GM19455 (cell line): Measurements from ENCODE around the gene PBX3.

ENCODE experiments used
- ATAC-seq: cut with Tn5 transposase; IDR thresholded peaks from one replicate; pipeline ENCODE4 v1.9.1; 2021; ENCODE audit not compliant: unreplicated experiment

Gene PBX3

DNA sequence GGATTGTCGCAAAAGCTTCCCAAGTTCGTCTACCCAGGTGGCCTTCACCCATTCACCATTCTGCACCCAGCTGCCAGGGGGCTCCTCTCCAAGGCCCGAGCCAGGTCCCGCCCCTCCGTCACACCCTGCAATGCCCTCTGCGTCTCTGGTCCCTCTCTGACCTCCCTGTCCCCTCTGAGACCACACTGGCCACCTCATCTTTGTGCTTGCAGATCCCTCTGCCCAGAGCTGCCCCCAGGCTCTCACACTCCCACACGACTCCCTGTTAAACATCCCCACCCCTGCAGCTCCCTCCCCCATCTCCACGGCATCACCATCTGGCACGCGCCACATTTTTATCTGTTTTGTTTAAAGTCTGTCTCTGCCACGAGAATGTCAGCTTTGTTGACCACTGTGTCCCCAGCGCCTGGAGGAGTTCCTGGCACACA lies 243.6 kb downstream of the PBX3 start:
- ATAC-seq, result no peak

DNA sequence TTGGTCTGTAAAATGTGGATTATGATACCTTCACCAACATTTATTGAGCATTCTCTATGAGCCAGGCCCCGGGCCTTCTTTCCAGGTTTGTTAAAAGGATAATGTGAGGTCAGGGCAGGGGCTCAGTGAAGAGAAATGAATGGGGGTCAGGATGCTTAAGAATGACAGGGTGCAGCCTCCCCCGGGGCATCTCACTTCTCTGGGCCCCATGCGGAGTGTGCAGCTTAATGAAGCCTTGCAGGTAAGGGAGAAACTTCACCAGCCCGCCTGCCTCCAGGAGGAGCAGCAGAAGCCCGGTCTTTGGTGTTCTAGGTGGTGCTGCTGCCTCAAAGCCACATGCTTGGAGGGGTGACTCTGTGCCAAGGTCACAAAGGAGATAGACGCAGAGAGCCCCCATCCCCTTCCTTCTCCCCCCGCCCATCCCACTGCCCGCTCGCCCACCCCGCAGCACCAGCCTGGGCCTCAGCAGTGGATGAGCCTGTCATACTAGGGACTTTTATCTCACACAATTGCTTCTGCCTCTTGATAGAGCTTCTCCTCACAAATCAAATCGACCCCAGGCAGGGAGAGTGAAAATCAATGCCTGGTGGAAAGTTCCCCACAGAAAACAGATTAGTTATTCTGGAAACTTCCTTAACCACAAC lies 244.8 kb downstream of the PBX3 start:
- no peak for ATAC-seq

DNA sequence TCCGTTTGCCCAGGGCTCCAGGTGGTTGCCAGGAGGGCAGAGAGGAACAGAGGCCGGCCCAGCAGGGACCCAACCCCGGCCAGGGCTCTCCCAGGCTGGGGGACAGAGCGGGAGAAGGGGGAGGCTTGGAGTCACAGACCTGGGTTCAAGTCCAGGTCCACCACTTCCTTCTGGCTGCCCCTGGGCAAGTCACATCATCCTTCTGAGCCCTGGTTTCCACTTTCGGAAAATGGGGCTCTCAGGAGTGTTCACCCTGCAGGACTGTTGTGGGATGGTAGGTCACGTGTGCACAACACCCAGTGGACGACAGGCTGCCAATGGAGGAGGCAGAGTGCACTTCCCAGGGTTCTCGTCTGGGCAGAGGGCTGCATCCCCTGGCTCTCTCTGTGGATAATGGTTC lies 245.4 kb downstream of the PBX3 start:
- ATAC-seq, result no peak

DNA sequence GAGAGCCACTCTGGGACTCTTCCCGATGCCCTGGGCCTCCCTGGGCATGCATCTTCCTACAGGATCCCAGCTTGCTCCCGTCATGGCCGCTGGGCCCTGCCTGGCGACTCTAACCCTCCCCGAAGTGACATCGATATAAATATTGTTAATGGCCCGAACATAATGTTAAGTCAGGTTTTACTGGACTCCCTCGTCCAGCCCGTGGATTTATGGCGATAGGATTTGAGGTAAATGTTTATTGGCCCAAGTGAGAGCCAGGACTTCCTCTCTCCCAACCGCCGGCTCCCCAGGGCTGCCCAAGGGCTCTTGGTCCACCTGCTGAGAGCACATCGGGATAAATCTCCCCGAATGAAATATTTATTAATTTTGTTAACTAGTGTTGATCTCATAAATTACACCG lies 246.3 kb downstream of the PBX3 start:
- ATAC-seq, result no peak

DNA sequence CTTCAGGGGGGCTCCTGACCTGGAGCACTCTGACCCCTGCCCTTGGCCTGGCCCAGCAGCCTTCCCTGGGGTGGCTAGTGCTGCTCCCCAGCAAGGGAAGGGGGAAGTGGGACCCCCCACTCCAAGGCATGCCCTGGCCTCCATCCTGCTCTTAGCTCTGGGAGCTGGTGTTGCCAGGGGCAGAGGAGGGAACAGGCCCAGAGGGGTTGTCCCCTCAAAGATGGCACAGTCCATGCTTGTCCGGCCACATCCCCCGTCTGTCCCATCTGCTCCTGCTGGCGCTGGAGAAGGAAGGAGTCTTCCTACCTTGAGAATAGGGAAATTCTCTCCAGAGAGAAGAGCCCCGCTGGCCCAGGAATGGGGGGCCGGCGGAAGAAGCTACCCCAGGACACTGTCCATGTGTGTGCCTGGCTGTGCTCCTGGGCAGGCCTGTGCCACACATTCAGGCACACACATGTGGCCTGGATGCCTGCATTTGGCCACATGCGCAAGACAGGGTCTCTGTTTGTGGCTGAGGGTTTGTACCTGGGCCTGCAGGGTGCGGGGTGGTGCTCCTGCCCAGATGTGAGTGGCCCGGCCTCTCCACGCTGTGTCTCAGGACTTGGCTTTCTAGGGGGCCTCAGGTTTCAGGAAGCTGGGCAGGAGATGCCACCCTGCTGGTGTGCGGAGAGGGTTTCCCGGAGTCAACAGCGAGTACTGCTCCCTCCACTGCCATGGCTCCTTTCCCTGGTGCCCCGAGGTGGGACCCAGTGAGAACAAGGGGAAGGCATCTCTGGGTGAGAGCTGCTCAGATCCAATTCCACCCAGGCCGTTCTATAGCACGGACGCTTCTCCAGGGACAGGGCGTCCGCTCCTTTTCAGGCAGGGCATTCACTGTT lies 247.1 kb downstream of the PBX3 start:
- ATAC-seq, result no peak

DNA sequence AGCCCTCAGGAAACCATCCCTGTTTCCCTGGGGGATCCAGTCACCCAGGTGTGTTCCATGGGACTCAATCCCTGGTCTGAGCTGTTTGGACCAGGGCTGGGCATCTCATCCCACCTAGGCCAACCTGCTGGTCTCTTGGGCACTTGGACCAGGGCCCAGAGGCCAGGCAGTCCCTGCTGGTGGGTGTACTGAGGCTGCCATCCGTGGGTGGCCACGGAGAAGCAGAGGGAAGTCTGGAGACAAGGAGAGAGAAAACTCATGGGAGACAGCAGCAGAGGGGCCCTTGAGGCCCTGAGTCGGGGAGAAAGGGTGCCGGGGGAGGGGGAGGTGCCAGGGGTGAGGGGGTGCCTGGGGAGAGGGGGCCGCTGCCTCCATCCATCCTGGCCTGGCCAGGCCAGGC lies 247.8 kb downstream of the PBX3 start:
- ATAC-seq, result no peak

DNA sequence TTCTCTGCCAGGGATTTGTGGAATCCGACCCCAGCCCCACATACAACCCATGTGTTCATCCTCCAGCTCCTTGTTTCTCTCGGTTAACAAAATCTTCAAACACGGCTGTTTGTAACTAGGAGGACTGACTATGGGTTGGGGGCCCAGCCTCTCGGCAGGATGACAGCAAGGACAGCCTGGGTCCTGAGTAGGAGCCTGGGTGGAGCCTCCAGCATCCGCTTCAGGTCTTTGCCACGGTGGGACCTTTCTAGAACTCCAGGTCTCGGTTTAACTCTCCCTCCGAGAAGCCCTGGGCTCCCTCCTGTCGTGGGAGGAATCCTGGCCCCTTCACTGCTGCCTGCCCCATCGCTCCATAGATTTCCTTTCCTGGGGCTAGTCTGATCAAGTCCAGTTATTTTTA lies 248.5 kb downstream of the PBX3 start:
- no peak for ATAC-seq

DNA sequence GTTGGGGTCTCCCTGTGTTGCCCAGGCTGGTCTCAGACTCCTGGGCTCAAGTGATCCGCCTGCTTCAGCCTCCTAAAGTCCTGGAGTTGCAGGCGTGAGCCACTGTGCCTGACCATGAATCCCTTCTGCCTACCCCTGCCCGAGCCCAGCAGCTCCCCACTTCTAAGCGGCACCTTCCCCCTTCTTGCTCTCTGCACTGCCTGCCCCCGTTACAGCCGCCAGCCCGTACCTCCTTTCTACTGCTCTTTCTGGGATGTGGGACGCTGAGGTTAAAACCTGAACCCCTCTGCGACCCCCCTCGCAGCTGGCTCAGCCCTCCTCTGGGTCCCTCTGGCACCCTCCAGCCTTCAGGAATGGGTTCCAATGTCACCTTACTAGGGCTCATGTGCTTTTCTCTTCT lies 249.6 kb downstream of the PBX3 start:
- ATAC-seq, result no peak

DNA sequence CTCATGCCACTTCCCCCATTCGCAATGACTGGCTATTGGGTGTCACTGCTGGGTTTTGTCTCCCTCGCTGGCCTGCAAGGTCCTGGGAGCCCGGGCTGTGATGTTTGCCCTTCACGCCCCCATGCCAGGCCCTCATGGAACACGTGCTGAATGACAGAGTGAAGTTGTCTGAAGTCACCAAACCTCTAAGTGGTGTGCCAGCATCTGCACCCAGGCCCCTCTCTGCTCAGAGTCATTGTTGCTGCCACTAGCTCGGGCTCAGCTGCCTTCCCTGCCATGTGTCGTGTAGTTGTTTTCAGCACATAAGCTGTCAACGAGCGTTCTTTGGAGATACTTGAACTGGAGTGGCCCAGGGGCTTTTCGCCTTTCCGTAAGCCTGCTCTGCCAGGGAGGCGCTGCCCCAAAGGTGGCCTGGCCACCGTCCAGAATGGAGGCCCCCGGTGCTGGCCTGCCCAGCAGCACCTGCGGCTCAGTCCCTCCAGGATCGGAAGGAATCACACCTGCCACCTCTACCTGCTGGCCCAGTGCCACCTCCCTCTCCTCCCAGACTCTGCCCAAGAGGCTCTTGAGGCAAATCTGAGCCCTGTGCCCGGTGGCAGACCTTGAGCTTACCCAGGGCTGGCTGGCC lies 250.1 kb downstream of the PBX3 start:
- no peak for ATAC-seq

DNA sequence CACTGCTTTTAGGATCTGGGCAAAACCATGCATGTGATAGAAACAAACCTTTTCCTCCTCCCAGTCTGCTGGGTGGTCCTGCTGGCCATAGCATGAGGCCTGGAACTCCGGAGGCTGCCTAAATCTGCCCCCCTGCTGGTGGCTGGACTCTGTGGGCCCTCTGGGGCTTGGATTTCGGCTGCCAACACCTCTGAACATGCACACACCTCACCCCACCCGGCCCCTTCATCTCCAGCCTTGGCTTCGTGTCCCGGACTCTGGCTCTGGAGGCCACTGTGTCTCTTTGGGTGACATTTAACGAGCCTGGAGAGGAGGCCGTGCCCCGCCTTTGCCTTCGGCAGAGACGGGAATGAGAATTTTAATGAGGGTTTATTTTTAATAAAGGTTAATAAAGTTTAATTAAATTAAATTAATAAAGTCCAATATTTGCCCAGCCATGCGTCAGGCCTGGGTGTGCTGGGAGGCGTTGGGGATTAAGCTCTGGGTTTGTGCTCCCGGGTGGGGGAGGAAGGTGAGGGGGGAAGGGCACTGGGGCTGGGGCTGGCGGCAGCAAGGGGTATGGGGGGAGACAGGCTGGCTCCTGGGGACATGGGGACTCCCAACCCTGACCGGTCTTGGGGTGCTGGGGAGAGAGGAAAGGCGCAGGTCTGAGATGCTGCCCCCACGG lies 251.8 kb downstream of the PBX3 start:
- no peak for ATAC-seq

DNA sequence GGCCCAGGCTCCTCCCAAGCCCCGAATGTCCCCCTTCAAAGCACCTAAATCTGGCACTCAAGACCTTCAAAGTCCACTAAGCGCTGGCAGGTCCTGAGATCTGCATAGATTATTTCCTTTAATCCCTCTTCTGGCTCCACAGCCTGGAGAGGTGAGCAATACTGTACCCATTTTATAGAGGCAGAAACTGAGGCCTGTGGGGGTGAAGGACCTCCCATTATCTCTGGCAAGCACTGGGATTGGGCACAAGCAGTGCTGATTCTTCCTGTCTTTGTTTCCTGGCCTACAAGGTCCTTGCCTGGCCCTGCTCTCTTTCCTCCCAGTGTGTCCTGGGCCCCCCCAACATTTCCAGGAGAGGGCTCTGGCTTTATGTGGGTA lies 252.3 kb downstream of the PBX3 start:
- ATAC-seq, result no peak

DNA sequence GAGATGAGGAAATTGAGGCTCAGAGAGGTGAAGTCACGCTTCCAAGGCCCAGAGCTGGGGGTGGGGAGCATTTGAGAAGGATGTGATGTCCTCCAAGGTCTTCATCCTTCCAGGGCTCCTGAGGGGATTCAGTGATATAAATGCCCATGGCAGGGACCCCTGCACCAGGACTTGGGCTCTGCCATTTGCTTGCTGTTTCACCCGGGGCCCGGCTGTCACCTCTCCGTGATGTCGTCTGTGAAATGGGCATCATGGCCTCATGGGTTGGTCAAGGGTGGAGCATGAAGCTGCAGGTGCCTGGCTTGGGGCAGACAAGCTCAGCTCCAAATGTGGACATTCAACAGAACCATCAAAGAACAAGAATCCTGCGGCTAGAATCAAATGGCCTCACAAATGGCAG lies 253.1 kb downstream of the PBX3 start:
- no peak for ATAC-seq

DNA sequence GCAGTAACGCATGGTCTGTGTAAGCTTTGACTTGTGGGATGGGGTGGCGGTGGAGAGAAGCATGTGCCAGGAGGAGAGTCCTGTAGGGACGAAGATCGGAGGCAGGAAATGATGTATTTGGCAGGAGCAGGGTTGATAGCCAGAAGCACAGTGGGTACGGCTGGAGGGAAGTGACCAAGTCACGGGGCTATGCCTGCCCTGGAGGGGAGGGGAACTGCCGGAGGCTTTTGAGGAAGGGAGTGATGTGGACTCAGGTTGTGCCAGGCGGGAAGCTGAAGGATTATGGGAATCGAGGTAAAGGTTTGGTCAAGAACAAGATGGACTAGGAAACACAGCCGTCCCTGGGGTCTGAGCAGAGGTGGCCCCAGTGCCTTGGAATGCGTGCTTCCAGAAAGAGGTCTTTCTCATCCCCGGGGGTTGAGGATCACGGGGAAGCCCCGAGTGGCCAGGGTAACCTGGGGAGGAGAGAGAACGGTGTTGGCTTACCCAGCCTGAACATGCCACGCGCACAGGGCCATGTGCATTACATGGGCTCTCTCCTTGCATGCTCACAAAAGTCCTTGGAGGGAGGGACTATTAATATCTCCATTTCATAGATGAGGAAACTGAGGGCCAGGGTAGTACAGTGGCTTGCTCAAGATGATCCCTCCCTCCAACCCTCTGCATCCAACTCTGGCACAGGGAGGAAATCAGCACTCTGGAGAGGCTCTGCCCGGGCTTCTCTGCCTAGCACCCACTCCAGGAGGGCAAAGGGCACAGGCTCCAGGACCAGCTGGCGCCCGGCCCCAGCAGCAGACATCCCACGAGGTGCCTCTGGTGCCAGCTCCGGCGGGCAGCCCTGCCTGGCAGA lies 253.8 kb downstream of the PBX3 start:
- ATAC-seq, result no peak

DNA sequence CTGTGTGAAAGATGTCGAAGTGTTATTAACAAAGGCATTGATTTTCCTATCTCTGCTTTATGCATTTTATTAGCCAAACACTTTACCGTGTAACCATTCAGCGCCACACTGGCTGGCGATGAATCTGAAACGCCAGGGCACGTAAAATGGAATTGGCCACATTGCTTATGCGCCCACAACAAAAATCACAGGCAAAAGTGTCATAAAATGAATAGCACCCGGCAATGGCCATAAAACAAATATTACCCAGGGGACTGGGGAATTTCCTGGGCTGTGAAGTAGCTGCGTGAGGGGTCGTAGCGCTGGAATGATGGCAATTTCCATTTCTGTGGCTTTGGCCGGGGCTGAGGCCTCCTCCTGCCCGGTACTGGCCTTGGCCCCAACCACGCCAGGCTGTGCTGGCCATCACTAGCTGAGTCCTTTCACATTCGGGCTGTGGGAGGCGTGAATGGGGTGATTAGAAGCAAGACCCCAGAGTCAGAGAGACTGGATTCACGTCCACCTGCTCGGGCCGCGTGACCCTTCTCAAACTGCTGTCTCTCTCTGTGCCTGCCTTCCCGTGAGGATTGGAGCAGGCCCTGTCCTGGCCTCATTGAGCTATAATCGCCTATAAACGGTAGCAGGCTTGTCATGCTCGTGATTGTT lies 254.5 kb downstream of the PBX3 start:
- no peak for ATAC-seq

DNA sequence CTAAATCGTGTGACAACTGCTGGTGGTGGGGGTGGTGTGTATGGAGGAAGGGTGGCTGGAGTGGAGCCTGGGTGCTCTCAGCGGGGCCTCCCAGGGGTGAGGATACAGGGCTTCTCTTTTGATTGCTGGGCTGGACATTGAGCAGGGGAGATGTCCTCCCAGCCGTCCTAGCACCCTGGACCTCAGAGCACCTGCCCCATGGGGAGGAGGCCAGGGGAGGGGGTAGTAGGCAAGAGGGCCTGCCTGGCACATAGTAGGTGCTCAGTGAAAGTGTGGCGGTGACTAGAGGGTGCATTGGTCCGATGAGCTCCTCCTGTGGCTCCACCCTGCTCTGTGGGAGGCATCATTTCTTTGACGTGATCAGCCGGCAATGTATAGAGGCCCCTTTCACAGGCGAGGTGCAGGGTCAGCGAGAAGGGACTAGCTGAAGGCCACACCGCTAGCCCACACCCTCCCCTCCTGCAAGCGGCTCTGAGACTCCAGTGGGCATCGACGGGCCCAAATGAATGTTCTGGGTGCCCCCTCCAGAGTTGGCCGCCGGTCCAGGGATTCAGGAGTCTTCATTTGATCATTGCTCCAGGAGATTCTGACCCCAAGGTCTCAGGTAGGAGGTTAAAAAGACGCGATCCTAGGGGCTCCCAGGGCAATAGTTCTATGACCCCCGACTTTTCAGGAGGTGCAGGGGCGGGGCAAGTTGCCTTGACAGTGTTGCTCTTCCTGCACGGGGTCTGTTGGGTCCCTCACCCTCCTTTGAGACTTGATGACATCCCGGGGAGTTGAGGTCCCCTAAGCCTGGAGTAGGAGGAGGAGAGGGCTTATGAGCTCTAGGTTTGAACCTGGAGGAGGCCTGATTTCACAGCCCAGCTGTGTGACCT lies 255.5 kb downstream of the PBX3 start:
- no peak for ATAC-seq

DNA sequence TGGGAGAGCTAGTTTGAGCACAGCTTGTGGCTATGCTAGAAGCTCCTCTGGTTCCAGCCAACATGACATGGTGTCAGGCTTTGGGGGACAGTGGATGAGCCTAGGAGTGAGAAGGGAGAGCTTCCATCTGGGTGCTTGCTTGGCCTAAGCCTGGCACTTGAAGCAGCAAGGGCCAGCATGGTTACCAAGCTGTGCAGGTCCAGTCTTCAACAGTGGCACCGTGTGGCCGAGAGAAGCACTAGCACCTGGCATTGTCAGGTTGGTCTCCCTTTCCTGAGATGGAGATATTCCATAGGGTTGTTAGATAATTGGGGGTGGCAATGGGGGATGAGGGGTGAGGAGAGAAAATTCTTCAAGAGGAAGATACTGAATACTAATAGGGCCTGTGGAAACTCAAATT lies 261.9 kb downstream of the PBX3 start:
- ATAC-seq, result no peak

DNA sequence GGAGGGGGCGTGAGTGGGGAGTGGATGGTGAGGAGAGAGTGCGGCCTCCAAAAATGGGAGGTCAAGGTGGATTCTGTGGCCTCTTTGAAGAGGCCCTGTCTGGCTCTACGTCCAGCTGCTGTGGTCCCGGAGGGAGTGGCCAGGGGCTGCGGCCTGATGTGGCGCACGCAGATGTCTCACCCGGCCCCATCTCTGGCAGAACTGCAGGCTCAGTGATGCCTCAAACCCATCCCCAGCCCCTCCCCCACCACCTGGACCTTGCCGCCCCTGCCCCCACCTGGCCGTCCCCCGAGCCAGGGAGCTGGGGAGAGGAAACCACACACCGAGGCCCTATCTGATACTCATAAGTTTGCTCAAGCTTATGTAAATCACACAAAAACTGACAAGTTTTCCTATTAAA lies 267.6 kb downstream of the PBX3 start:
- no peak for ATAC-seq

DNA sequence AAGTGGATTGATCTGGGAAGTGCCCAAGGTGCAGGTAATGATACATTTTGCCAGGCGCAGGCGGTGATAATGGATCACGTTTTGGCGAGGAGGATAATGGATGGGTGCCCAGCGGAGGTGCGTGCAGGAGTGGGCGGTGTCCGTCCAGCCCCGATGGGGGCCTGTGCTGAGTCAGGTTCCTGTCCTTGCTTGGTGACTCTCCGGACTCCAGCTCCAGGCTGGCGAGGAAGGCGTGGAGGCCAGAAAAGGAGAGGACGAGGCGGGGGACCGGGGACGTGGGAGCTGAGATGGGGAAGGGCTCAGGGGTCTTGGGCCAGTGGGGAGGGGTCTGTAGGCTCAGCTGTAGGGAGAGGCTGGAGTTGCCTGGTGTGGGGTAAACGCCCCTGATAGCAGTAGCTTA lies 268.3 kb downstream of the PBX3 start:
- no peak for ATAC-seq

DNA sequence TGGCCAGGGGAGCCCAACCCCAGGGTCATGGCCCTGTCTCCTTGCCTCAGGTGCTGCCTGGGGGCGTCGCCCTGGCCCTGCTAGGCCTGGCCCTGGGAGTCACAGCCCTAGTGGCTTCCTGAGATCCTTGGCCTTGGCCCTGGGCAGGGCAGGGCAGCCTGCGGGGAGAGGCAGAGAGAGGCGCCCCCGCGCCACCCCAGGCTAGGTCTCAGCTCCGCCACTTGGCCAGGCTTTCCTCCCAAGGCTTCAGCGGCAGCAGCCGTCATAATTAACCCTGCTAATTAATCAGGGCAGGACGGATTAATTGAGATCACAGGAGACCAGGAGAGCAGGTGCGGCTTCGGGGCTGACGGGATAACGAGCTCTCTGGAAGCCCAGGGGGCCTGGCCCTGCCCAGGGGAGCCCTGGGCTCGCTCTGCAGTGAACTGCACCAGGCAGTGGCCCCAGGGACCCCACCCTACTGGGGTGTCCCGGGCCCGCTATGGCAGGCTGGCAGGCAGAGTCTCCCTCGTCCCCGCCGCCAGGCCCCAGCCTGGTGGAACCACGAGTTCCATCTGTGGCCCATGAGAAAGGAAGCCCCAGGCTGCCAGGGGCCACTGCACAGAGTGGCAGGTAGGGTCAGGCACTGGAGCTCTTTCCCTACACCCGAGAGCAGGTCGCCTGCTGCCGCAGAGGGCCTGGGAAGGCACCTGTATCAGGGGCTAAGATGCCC lies 269.6 kb downstream of the PBX3 start:
- no peak for ATAC-seq
